ENCODE data around the gene WDR83. TPM values are rescaled to one million over a fixed set of nuclear protein-coding genes. Genes with fewer than 3 reads are reported as not detected.

The WDR83 gene
- total RNA-seq, 2 experiments from 2014 or later: 17.5 to 23.2 TPM

DNA sequence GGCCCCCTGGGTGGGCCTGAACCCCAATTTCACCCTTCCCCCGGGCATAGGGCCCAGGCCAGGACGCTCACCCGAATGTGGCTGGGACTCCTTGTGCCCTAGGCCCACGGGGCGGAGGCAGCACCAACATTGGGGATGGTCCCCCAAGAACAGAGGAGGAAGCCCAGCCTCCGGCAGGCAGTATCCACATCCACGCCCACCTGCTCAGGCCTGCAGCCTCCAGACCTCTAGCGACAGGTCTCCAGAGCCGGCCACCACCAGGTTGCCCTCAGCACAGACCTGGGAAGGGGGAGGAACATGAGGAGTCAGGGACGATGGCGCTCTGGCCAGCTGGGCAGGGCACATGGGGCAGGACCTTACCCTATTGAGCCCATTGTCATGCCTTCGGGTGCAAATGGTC, 22.4 kb downstream of the WDR83 start:
- no peaks in the 10 kb centered on the region for H3K4me1 Mint-ChIP-seq (ENCODE audit: low read depth)
- intact Hi-C loops (cut with micrococcal nuclease): no loop called here
- H3K27me3 Mint-ChIP-seq: no peaks in the 10 kb centered on the region
- TF ChIP-seq CTCF (IDR thresholded peaks at IDR 0.05): no peak
- ChIA-PET CTCF (interaction anchor here (1.5 kb wide), 1 partner anchor 68 kb away, joined by 3 read pairs; no protein-coding TSS in a partner anchor), POLR2A (no interaction called here)
- peaks cover 5% of the 10 kb centered on the region for H3K36me3 Mint-ChIP-seq (ENCODE audit: low read depth)
- H3K27ac Mint-ChIP-seq: no peak overlapping the region
- ATAC-seq: no peak
- H3K4me3 Mint-ChIP-seq: no peak overlapping the region
- no peak for DNase-seq
- no peaks in the 10 kb centered on the region for H3K9me3 Mint-ChIP-seq

DNA sequence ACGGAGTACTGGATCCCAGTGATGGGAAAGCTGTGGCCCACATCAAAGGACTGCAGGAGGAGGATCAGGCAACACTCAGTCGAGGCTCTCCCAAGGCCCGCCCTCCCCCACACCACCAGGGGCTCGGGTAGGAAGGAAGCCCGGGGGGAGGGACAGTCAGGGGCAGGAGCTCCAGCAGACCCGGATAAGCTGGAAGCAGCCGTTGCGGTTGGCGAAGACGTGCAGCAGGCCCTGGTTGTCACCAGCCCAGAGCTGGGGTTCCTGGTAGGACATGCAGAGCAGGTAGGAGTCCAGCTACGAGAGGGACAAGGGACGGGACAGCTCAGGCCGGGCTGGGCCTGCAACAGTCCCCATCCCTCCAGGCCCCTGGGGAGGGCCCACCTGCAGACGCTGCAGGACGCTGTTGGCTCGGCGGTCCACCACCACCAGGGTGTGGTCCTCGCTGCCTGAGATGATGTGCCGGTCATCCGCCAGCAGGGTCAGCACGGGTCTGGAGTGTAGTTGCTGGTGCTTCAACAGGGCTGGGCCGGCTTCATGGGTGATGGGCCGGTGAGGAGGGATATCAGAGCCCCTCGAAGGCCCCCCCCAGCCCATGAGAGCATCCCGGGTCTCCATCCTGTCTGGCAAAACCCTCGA, 23.1 kb downstream of the WDR83 start:
- H3K27me3 Mint-ChIP-seq: no peaks in the 10 kb centered on the region
- no peaks in the 10 kb centered on the region for H3K4me1 Mint-ChIP-seq (ENCODE audit: low read depth)
- DNase-seq (no peak), ATAC-seq (no peak)
- POLR2A ChIA-PET: interaction anchor here (1.0 to 1.5 kb wide), 2 partner anchors 24 to 33 kb away, joined by 3 to 4 read pairs; no protein-coding TSS in a partner anchor
- H3K9me3 Mint-ChIP-seq: no peaks in the 10 kb centered on the region
- intact Hi-C loops (cut with micrococcal nuclease): no loop called here
- H3K4me3 Mint-ChIP-seq: no peak overlapping the region
- CTCF ChIA-PET: interaction anchor here (1.2 to 1.5 kb wide), 2 partner anchors 68 to 107 kb away, joined by 3 read pairs; no protein-coding TSS in a partner anchor
- peaks cover 5% of the 10 kb centered on the region for H3K36me3 Mint-ChIP-seq (ENCODE audit: low read depth)
- H3K27ac Mint-ChIP-seq: no peak overlapping the region
- no peak for TF ChIP-seq CTCF (IDR thresholded peaks at IDR 0.05)

GRCh38 chr19:12692960-12693359, 26.4 kb downstream of the WDR83 start:
- ChIA-PET POLR2A (no interaction called here), CTCF (interaction anchor here (1.7 kb wide), 1 partner anchor 16 kb away, joined by 5 read pairs; no protein-coding TSS in a partner anchor)
- ATAC-seq (no peak), DNase-seq (no peak)
- H3K4me1 Mint-ChIP-seq (ENCODE audit: low read depth): peaks cover 8% of the 10 kb centered on the region
- H3K27ac Mint-ChIP-seq: no peak overlapping the region
- no peak for TF ChIP-seq CTCF (IDR thresholded peaks at IDR 0.05)
- H3K9me3 Mint-ChIP-seq: no peaks in the 10 kb centered on the region
- intact Hi-C loops (cut with micrococcal nuclease): no loop called here
- no peaks in the 10 kb centered on the region for H3K27me3 Mint-ChIP-seq
- peaks cover 7% of the 10 kb centered on the region for H3K36me3 Mint-ChIP-seq (ENCODE audit: low read depth)
- no peak overlapping the region for H3K4me3 Mint-ChIP-seq

DNA sequence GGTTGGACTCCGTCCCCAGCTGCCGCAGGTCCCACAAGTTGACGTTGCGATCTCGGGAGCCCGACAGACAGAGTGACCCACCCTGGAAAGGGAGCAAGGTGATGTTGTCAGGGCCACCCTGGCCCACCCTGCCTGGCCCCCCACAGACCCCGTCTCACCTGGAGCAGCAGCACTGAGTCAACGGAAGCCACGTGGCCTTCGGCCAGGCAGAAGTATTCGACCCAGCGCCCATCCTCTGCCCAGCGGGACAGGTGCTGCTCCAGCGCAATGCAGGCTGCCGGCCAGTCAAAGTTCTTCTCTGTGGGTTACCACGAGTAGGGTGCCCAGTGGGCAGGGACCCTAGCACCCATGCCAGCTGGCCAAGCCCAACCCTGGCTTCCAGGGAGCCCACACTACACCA, 28.0 kb downstream of the WDR83 start:
- no peak for ATAC-seq
- no peak for DNase-seq
- no peak overlapping the region for H3K27ac Mint-ChIP-seq
- ChIA-PET CTCF (interaction anchor here (0.7 kb wide), 1 partner anchor 153 kb away, joined by 3 read pairs; no protein-coding TSS in a partner anchor), POLR2A (interaction anchor here (2.4 to 5.3 kb wide), 3 partner anchors 9 to 18 kb away, joined by 14 to 38 read pairs (median 35); partner anchors contain the start of genes DHPS and GNG14)
- H3K4me3 Mint-ChIP-seq: peak overlapping the region; percentile 79
- H3K9me3 Mint-ChIP-seq: no peaks in the 10 kb centered on the region
- no peaks in the 10 kb centered on the region for H3K27me3 Mint-ChIP-seq
- no peak for TF ChIP-seq CTCF (IDR thresholded peaks at IDR 0.05)
- intact Hi-C loops (cut with micrococcal nuclease): no loop called here
- H3K4me1 Mint-ChIP-seq (ENCODE audit: low read depth): peaks cover 13% of the 10 kb centered on the region
- H3K36me3 Mint-ChIP-seq (ENCODE audit: low read depth): peaks cover 9% of the 10 kb centered on the region

GRCh38 chr19:12695096-12695495, 28.5 kb downstream of the WDR83 start:
- intact Hi-C loops (cut with micrococcal nuclease): no loop called here
- ChIA-PET CTCF (interaction anchor here (1.0 to 1.6 kb wide), 2 partner anchors 19 to 55 kb away, joined by 3 to 5 read pairs; no protein-coding TSS in a partner anchor), POLR2A (interaction anchor here (0.7 to 5.3 kb wide), 6 partner anchors 10 to 108 kb away, joined by 3 to 38 read pairs (median 10); partner anchors contain the start of genes DHPS, GNG14, MAN2B1 and WDR83)
- no peak for TF ChIP-seq CTCF (IDR thresholded peaks at IDR 0.05)
- no peak for DNase-seq
- no peak overlapping the region for H3K27ac Mint-ChIP-seq
- no peaks in the 10 kb centered on the region for H3K9me3 Mint-ChIP-seq
- peaks cover 13% of the 10 kb centered on the region for H3K4me1 Mint-ChIP-seq (ENCODE audit: low read depth)
- no peaks in the 10 kb centered on the region for H3K27me3 Mint-ChIP-seq
- peak overlapping the region; percentile 79 for H3K4me3 Mint-ChIP-seq
- H3K36me3 Mint-ChIP-seq (ENCODE audit: low read depth): peaks cover 9% of the 10 kb centered on the region
- peak; percentile 38 for ATAC-seq
